RWPE1 (cell line): ENCODE data around the gene STARD3.

Experiments
- CTCF ChIA-PET: fragments of 350-600 bp; sonication (Branson Sonifier 250); formaldehyde crosslinking; extraction: SDS; loops from one replicate; lab custom pipeline; 2021; lab: Yijun Ruan, JAX
- POLR2A ChIA-PET: fragments of 400-600 bp; formaldehyde crosslinking; extraction: SDS; loops from one replicate; lab custom pipeline; 2020; ENCODE audit warnings: antibody characterized with exemption; ENCODE audit not compliant: low non-redundant PET; lab: Yijun Ruan, JAX
- DNase-seq: peaks from one replicate; pipeline ENCODE4 v3.0.0; 2012; ENCODE audit warnings: low spot score
- H3K27ac ChIP-seq: fragments of 450-650 bp; 2 replicates; pipeline ENCODE4 v1.5.1; 2017
- CTCF ChIP-seq: fragments of 450-650 bp; conservative IDR thresholded peaks from 2 replicates; pipeline ENCODE4 v1.5.1; 2017; ENCODE audit warnings: low read depth, mild to moderate bottlenecking

STARD3 gene

GRCh38 chr17:39599665-39600231 lies 37.2 kb upstream of the STARD3 start:
- no peak for TF ChIP-seq CTCF
- DNase-seq: no peak
- no peak overlapping the region for H3K27ac ChIP-seq
- ChIA-PET POLR2A (no interaction called here), CTCF (interaction anchor here (0.7 to 3.6 kb wide), 2 partner anchors 23 to 730 kb away, joined by 4 to 22 read pairs; no protein-coding TSS in a partner anchor)

GRCh38 chr17:39600288-39600996 lies 36.5 kb upstream of the STARD3 start:
- POLR2A ChIA-PET: no interaction called here
- CTCF ChIA-PET: interaction anchor here (3.6 kb wide), 1 partner anchor 22 kb away, joined by 22 read pairs; no protein-coding TSS in a partner anchor
- H3K27ac ChIP-seq: no peak overlapping the region
- no peak for DNase-seq
- no peak for TF ChIP-seq CTCF

- ChIA-PET POLR2A (no interaction called here), CTCF (interaction anchor here (3.6 kb wide), 1 partner anchor 22 kb away, joined by 22 read pairs; no protein-coding TSS in a partner anchor)
- TF ChIP-seq CTCF: no peak
- no peak for DNase-seq
- no peak overlapping the region for H3K27ac ChIP-seq
Measured at GRCh38 chr17:39600997-39601597, 35.8 kb upstream of the STARD3 start.

- no peak for DNase-seq
- POLR2A ChIA-PET: no interaction called here
- CTCF ChIA-PET: interaction anchor here (0.6 to 0.7 kb wide), 2 partner anchors 20 to 619 kb away, joined by 3 to 5 read pairs; no protein-coding TSS in a partner anchor
- no peak for TF ChIP-seq CTCF
- H3K27ac ChIP-seq: no peak overlapping the region
Measured at GRCh38 chr17:39601758-39602532, 35.0 kb upstream of the STARD3 start.

- no peak for DNase-seq
- POLR2A ChIA-PET: no interaction called here
- CTCF ChIA-PET: interaction anchor here (0.6 to 0.7 kb wide), 2 partner anchors 19 to 619 kb away, joined by 3 to 5 read pairs; no protein-coding TSS in a partner anchor
- no peak for TF ChIP-seq CTCF
- no peak overlapping the region for H3K27ac ChIP-seq
Measured at GRCh38 chr17:39602533-39603303, 34.2 kb upstream of the STARD3 start.
